Bronchial epithelial cell (primary cell): ENCODE data around the gene SRP14. TPM values are rescaled to one million over a fixed set of nuclear protein-coding genes. Genes with fewer than 3 reads are reported as not detected.

Experiments used
- DNase-seq: peaks from one replicate; pipeline ENCODE4 v3.0.0-alpha.2; 2010; ENCODE audit warnings: low read depth
- FAIRE-seq: peaks from 2 replicates; lab custom pipeline; 2011; peaks lifted over from hg19 to GRCh38; lab: Jason Lieb, UNC
- H3K27me3 ChIP-seq: 2 replicates; pipeline ENCODE4 v1.5.1; 2011; ENCODE audit warnings: low read length; ENCODE audit not compliant: control insufficient read depth, insufficient read depth
- H3K36me3 ChIP-seq: 2 replicates; pipeline ENCODE4 v1.5.1; 2011; ENCODE audit warnings: low read length; ENCODE audit not compliant: control insufficient read depth, insufficient read depth
- H3K4me3 ChIP-seq: 2 replicates; pipeline ENCODE4 v1.5.1; 2011; ENCODE audit warnings: mild to moderate bottlenecking, low read depth, low read length, control low read depth
- total RNA-seq: library from RNA; depleted of rRNA; stranded (reverse); fragments of >200 nt; gene quantifications from 2 replicates; pipeline ENCODE4 v1.2.1, GENCODE V29; 2014
- TF ChIP-seq, protein P1 (sequence below): IDR thresholded peaks from 2 replicates; pipeline ENCODE4 v1.5.1; 2011; ENCODE audit warnings: mild to moderate bottlenecking, moderate library complexity, low read length, control low read depth, inconsistent platforms; ENCODE audit not compliant: insufficient read depth, severe bottlenecking

Gene SRP14
- total RNA-seq, 1 donor from 2014 or later: 95.8 TPM

- FAIRE-seq (no peak), DNase-seq (no peak)
- H3K27me3 ChIP-seq: no peaks in the 10 kb centered on the region
- TF ChIP-seq, protein P1, sequence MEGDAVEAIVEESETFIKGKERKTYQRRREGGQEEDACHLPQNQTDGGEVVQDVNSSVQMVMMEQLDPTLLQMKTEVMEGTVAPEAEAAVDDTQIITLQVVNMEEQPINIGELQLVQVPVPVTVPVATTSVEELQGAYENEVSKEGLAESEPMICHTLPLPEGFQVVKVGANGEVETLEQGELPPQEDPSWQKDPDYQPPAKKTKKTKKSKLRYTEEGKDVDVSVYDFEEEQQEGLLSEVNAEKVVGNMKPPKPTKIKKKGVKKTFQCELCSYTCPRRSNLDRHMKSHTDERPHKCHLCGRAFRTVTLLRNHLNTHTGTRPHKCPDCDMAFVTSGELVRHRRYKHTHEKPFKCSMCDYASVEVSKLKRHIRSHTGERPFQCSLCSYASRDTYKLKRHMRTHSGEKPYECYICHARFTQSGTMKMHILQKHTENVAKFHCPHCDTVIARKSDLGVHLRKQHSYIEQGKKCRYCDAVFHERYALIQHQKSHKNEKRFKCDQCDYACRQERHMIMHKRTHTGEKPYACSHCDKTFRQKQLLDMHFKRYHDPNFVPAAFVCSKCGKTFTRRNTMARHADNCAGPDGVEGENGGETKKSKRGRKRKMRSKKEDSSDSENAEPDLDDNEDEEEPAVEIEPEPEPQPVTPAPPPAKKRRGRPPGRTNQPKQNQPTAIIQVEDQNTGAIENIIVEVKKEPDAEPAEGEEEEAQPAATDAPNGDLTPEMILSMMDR: no peak
- H3K4me3 ChIP-seq: no peak overlapping the region
- H3K36me3 ChIP-seq: peaks cover 24% of the 10 kb centered on the region
These were observed 48.3 kb downstream of the SRP14 start for GRCh38 chr15:39990706-39991105.

- FAIRE-seq (no peak), DNase-seq (no peak)
- no peak overlapping the region for H3K4me3 ChIP-seq
- H3K27me3 ChIP-seq: no peaks in the 10 kb centered on the region
- TF ChIP-seq, protein P1: no peak
- peaks cover 21% of the 10 kb centered on the region for H3K36me3 ChIP-seq
These were observed 51.2 kb downstream of the SRP14 start for GRCh38 chr15:39987821-39988220.

Other genes with a start within 250 kb of the SRP14 start
- gene GPR176, start 118.9 kb downstream of the SRP14 start, total RNA-seq: 1.9 and 3.4 TPM in 2 replicates
- gene EIF2AK4, start 105.1 kb downstream of the SRP14 start, total RNA-seq: 25.6 and 30.8 TPM in 2 replicates
- gene BMF, start 69.7 kb upstream of the SRP14 start, total RNA-seq: 1.4 and 1.6 TPM in 2 replicates
- 0.79 and 0.90 TPM in 2 replicates for gene BUB1B, start 121.9 kb upstream of the SRP14 start, total RNA-seq
- 11.6 and 11.8 TPM in 2 replicates for gene PAK6, start 199.9 kb upstream of the SRP14 start, total RNA-seq
- gene ANKRD63, start 243.9 kb upstream of the SRP14 start, total RNA-seq: not detected in 2 replicates